GM10847 (cell line): ENCODE measurements around the gene ALB.

Source experiments
- POLR2A ChIP-seq: IDR thresholded peaks from 2 replicates; pipeline ENCODE4 v1.6.1; 2011; ENCODE audit not compliant: insufficient read length; ENCODE audit errors: extremely low read depth

The ALB gene

DNA sequence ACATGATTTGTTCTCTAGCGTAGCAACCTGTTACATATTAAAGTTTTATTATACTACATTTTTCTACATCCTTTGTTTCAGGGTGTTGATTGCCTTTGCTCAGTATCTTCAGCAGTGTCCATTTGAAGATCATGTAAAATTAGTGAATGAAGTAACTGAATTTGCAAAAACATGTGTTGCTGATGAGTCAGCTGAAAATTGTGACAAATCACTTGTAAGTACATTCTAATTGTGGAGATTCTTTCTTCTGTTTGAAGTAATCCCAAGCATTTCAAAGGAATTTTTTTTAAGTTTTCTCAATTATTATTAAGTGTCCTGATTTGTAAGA, 2.4 kb downstream of the ALB start:
- TF ChIP-seq POLR2A, result no peak

DNA sequence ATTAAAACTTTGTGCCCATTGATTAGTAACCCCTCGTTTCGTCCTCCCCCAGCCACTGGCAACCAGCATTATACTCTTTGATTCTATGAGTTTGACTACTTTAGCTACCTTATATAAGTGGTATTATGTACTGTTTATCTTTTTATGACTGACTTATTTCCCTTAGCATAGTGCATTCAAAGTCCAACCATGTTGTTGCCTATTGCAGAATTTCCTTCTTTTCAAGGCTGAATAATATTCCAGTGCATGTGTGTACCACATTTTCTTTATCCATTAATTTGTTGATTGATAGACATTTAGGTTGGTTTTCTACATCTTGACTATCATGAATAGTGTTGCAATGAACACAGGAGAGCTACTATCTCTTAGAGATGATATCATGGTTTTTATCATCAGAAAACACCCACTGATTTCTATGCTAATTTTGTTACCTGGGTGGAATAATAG, 3.2 kb downstream of the ALB start:
- TF ChIP-seq POLR2A, result no peak

DNA sequence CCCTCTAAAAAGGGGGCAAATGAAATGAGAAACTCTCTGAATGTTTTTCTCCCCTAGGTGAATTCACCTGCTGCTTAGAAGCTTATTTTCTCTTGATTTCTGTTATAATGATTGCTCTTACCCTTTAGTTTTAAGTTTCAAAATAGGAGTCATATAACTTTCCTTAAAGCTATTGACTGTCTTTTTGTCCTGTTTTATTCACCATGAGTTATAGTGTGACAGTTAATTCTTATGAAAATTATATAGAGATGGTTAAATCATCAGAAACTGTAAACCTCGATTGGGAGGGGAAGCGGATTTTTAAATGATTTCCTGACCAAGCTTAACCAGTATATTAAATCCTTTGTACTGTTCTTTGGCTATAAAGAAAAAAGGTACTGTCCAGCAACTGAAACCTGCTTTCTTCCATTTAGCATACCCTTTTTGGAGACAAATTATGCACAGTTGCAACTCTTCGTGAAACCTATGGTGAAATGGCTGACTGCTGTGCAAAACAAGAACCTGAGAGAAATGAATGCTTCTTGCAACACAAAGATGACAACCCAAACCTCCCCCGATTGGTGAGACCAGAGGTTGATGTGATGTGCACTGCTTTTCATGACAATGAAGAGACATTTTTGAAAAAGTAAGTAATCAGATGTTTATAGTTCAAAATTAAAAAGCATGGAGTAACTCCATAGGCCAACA, 4.2 kb downstream of the ALB start:
- TF ChIP-seq POLR2A, result no peak

DNA sequence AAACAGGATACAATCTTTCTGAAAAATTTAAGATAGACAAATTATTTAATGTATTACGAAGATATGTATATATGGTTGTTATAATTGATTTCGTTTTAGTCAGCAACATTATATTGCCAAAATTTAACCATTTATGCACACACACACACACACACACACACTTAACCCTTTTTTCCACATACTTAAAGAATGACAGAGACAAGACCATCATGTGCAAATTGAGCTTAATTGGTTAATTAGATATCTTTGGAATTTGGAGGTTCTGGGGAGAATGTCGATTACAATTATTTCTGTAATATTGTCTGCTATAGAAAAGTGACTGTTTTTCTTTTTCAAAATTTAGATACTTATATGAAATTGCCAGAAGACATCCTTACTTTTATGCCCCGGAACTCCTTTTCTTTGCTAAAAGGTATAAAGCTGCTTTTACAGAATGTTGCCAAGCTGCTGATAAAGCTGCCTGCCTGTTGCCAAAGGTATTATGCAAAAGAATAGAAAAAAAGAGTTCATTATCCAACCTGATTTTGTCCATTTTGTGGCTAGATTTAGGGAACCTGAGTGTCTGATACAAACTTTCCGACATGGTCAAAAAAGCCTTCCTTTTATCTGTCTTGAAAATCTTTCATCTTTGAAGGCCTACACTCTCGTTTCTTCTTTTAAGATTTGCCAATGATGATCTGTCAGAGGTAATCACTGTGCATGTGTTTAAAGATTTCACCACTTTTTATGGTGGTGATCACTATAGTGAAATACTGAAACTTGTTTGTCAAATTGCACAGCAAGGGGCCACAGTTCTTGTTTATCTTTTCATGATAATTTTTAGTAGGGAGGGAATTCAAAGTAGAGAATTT, 5.2 kb downstream of the ALB start:
- TF ChIP-seq POLR2A, result no peak

DNA sequence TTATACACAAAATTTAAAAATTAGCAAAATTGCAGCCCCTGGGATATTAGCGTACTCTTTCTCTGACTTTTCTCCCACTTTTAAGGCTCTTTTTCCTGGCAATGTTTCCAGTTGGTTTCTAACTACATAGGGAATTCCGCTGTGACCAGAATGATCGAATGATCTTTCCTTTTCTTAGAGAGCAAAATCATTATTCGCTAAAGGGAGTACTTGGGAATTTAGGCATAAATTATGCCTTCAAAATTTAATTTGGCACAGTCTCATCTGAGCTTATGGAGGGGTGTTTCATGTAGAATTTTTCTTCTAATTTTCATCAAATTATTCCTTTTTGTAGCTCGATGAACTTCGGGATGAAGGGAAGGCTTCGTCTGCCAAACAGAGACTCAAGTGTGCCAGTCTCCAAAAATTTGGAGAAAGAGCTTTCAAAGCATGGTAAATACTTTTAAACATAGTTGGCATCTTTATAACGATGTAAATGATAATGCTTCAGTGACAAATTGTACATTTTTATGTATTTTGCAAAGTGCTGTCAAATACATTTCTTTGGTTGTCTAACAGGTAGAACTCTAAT, 6.0 kb downstream of the ALB start:
- no peak for TF ChIP-seq POLR2A

DNA sequence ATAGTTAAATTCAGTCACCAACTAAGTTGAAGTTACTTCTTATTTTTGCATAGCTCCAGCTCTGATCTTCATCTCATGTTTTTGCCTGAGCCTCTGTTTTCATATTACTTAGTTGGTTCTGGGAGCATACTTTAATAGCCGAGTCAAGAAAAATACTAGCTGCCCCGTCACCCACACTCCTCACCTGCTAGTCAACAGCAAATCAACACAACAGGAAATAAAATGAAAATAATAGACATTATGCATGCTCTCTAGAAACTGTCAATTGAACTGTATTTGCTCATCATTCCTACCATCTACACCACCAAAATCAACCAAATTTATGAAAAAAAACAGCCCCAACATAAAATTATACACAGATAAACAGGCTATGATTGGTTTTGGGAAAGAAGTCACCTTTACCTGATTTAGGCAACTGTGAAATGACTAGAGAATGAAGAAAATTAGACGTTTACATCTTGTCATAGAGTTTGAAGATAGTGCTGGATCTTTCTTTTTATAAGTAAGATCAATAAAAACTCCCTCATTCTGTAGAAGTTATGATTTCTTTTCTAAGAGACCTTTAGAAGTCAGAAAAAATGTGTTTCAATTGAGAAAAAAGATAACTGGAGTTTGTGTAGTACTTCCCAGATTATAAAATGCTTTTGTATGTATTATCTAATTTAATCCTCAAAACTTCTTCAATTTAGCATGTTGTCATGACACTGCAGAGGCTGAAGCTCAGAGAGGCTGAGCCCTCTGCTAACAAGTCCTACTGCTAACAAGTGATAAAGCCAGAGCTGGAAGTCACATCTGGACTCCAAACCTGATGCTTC, 7.0 kb downstream of the ALB start:
- no peak for TF ChIP-seq POLR2A

DNA sequence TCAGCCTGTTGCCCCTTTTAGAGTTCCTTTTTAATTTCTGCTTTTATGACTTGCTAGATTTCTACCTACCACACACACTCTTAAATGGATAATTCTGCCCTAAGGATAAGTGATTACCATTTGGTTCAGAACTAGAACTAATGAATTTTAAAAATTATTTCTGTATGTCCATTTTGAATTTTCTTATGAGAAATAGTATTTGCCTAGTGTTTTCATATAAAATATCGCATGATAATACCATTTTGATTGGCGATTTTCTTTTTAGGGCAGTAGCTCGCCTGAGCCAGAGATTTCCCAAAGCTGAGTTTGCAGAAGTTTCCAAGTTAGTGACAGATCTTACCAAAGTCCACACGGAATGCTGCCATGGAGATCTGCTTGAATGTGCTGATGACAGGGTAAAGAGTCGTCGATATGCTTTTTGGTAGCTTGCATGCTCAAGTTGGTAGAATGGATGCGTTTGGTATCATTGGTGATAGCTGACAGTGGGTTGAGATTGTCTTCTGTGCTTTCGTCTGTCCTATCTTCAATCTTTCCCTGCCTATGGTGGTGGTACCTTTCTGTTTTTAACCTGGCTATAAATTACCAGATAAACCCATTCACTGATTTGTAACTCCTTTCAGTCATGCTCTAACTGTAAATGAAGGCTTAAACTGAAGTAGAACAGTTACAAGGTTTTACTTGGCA, 7.8 kb downstream of the ALB start:
- TF ChIP-seq POLR2A, result no peak

DNA sequence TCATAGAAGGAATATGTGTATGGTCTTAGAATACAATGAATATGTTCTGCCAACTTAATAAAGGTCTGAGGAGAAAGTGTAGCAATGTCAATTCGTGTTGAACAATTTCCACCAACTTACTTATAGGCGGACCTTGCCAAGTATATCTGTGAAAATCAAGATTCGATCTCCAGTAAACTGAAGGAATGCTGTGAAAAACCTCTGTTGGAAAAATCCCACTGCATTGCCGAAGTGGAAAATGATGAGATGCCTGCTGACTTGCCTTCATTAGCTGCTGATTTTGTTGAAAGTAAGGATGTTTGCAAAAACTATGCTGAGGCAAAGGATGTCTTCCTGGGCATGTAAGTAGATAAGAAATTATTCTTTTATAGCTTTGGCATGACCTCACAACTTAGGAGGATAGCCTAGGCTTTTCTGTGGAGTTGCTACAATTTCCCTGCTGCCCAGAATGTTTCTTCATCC, 9.2 kb downstream of the ALB start:
- TF ChIP-seq POLR2A, result no peak

DNA sequence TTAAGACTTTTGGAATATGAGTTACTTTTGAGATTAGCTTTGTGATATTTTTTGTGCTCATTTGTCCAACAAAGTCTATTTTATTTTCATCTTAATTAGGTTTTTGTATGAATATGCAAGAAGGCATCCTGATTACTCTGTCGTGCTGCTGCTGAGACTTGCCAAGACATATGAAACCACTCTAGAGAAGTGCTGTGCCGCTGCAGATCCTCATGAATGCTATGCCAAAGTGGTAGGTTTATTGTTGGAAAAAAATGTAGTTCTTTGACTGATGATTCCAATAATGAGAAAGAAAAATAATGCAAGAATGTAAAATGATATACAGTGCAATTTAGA, 10.8 kb downstream of the ALB start:
- no peak for TF ChIP-seq POLR2A

DNA sequence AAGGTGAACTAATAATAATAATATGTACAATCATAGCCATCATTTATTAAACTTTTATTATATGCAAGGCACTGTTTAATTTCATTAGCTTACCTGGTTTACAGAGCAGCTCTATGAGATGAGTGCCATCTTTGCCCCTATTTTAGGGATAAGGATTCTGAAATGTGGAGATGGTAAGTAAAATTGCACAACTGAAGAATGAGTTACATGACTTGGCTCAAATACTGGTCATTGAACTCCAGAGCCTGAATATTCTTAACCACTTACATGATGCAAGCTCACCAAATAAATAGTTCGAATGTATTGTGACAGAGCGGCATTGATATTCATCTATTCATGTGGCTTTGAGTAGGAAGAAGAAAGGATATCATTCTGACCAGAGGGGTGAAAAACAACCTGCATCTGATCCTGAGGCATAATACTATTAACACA, 11.7 kb downstream of the ALB start:
- TF ChIP-seq POLR2A, result no peak

DNA sequence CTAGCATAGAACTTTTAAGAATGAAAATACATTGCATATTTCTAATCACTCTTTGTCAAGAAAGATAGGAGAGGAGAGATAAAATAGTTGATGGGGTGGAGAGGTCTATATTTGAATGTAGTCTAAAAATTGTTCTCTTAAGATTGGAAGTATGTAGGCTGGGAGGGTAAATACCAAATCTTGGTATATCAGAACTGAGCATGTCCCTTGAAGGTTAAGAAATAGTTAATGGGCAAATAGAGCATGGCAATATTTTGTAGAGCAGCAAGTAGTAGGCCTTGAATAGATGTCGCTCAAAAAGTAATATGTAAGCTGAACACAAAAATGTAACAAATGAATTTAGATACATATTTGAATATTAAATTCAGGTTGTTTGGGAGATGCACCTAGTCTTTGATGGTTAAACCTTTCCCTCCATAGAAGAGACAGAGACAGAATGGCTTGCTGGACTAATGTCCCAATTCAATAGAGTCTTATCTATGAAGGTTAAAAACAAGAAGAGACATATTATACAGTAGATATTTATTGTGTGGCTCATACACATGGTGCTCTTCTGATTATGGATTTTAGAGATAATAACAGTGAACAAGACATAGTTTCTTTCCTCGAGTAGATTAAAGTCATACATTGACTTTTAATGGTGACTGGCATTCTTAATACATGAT, 12.5 kb downstream of the ALB start:
- no peak for TF ChIP-seq POLR2A

DNA sequence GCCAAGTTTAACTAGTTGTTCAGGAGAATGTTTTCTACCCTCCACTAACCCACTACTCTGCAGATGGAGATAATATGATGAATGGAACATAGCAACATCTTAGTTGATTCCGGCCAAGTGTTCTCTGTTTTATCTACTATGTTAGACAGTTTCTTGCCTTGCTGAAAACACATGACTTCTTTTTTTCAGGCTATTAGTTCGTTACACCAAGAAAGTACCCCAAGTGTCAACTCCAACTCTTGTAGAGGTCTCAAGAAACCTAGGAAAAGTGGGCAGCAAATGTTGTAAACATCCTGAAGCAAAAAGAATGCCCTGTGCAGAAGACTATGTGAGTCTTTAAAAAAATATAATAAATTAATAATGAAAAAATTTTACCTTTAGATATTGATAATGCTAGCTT, 13.3 kb downstream of the ALB start:
- no peak for TF ChIP-seq POLR2A

DNA sequence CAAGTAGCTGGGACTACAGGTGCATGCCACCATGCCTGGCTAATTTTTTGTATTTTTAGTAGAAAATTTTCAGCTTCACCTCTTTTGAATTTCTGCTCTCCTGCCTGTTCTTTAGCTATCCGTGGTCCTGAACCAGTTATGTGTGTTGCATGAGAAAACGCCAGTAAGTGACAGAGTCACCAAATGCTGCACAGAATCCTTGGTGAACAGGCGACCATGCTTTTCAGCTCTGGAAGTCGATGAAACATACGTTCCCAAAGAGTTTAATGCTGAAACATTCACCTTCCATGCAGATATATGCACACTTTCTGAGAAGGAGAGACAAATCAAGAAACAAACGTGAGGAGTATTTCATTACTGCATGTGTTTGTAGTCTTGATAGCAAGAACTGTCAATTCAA, 13.9 kb downstream of the ALB start:
- no peak for TF ChIP-seq POLR2A

DNA sequence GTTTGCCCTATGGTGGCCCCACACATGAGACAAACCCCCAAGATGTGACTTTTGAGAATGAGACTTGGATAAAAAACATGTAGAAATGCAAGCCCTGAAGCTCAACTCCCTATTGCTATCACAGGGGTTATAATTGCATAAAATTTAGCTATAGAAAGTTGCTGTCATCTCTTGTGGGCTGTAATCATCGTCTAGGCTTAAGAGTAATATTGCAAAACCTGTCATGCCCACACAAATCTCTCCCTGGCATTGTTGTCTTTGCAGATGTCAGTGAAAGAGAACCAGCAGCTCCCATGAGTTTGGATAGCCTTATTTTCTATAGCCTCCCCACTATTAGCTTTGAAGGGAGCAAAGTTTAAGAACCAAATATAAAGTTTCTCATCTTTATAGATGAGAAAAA, 14.6 kb downstream of the ALB start:
- TF ChIP-seq POLR2A, result no peak
